B cell (primary cell): Measurements from ENCODE around the gene FAM162A. TPM values are rescaled to one million over a fixed set of nuclear protein-coding genes. Genes with fewer than 3 reads are reported as not detected.

Experiments
- ATAC-seq: fragments of 200-7000 bp; cut with Tn5 transposase; one replicate; pipeline ENCODE4 v1.10.0; 2021; ENCODE audit warnings: low read depth, mild to moderate bottlenecking, moderate number of reproducible peaks, moderate library complexity
- CTCF ChIA-PET: fragments of 350-600 bp; sonication (Branson Sonifier 250); formaldehyde crosslinking; loops from one replicate; lab custom pipeline; 2021; ENCODE audit warnings: antibody characterized with exemption, inconsistent platforms; lab: Charles Lee
- POLR2A ChIA-PET: fragments of 350-600 bp; sonication (Branson Sonifier 250); formaldehyde crosslinking; loops from one replicate; lab custom pipeline; 2021; ENCODE audit warnings: antibody characterized with exemption; lab: Charles Lee
- DNase-seq: peaks from one replicate; pipeline ENCODE4 v3.0.0; 2013
- H2AFZ ChIP-seq: 2 replicates; pipeline ENCODE4 v1.6.1; 2012; ENCODE audit warnings: mild to moderate bottlenecking, low read depth, low read length; ENCODE audit not compliant: insufficient read depth, poor library complexity, severe bottlenecking
- H3K27ac ChIP-seq, 2 donors: 1 replicate in 1 of 2; 2 replicates in 1 of 2; pipeline ENCODE4 v1.5.1; 2012 to 2013; ENCODE audit warnings: low read length in 2 of 2, mild to moderate bottlenecking in 2 of 2, moderate library complexity in 1 of 2
- H3K27me3 ChIP-seq, 4 experiments: fragments of 200-600 bp in 1 of 4; sonication (generic) in 1 of 4; replicated peaks in 1 of 4; 1 replicate in 2 of 4; 2 replicates in 2 of 4; pipeline versions ENCODE4 v1.6.1 to v1.7.0; 2013 to 2016; ENCODE audit warnings: low read length in 3 of 4, mild to moderate bottlenecking in 2 of 4, mixed read lengths in 1 of 4, moderate library complexity in 1 of 4; ENCODE audit not compliant: insufficient read depth in 4 of 4, control insufficient read depth in 3 of 4; ENCODE audit errors: control extremely low read depth in 1 of 4
- H3K36me3 ChIP-seq, 2 experiments: replicated peaks in 1 of 2; 1 replicate in 1 of 2; 2 replicates in 1 of 2; pipeline versions ENCODE4 v1.6.1 to v1.7.1; 2013; ENCODE audit warnings: low read length in 1 of 2; ENCODE audit not compliant: insufficient read depth in 2 of 2, control insufficient read depth in 1 of 2; ENCODE audit errors: control extremely low read depth in 1 of 2, extremely low read depth in 1 of 2
- H3K4me1 ChIP-seq, 2 donors: fragments of 200-600 bp in 1 of 2; sonication (generic) in 1 of 2; 1 replicate in 1 of 2; 2 replicates in 1 of 2; pipeline versions ENCODE4 v1.5.1 to v1.6.1; 2013 to 2017; ENCODE audit warnings: low read length in 2 of 2; ENCODE audit not compliant: control insufficient read depth in 2 of 2, insufficient read depth in 2 of 2
- H3K4me2 ChIP-seq: replicated peaks from 2 replicates; pipeline ENCODE3; 2012; ENCODE audit warnings: mild to moderate bottlenecking, low read depth, low read length; ENCODE audit not compliant: poor library complexity, severe bottlenecking
- H3K4me3 ChIP-seq, 5 experiments: fragments of 200-600 bp in 1 of 5; sonication (generic) in 1 of 5; 1 replicate in 3 of 5; 2 replicates in 2 of 5; pipeline versions ENCODE4 v1.5.1 to v1.7.0; 2011 to 2016; ENCODE audit warnings: low read length in 4 of 5, mild to moderate bottlenecking in 4 of 5, low read depth in 2 of 5, control low read depth in 1 of 5, moderate library complexity in 1 of 5; ENCODE audit not compliant: insufficient read depth in 1 of 5; ENCODE audit errors: control extremely low read depth in 1 of 5, extremely low read depth in 1 of 5
- H3K79me2 ChIP-seq: fragments of 200-600 bp; sonication (generic); one replicate; pipeline ENCODE4 v1.6.0; 2016; ENCODE audit warnings: low read length; ENCODE audit not compliant: control insufficient read depth, insufficient read depth
- H3K9ac ChIP-seq: fragments of 200-600 bp; sonication (generic); 2 replicates; pipeline ENCODE4 v1.6.1; 2017; ENCODE audit warnings: mild to moderate bottlenecking, low read length, moderate library complexity
- H3K9me3 ChIP-seq, 3 donors: one replicate each; pipeline versions ENCODE4 v1.6.1 to v1.7.1; 2013; ENCODE audit warnings: low read length in 2 of 3; ENCODE audit not compliant: control insufficient read depth in 2 of 3, insufficient read depth in 1 of 3; ENCODE audit errors: control extremely low read depth in 1 of 3
- H4K20me1 ChIP-seq: 2 replicates; pipeline ENCODE4 v1.6.0; 2012; ENCODE audit warnings: mild to moderate bottlenecking, low read length; ENCODE audit not compliant: insufficient read depth, control insufficient read depth, poor library complexity, severe bottlenecking
- H3K27ac Mint-ChIP-seq: one replicate; pipeline ENCODE4 v1.8.0; 2021; ENCODE audit warnings: mixed read lengths
- H3K27me3 Mint-ChIP-seq: one replicate; pipeline ENCODE4 v1.8.0; 2021; ENCODE audit warnings: mixed read lengths
- H3K4me1 Mint-ChIP-seq: one replicate; pipeline ENCODE4 v1.8.0; 2021; ENCODE audit warnings: mixed read lengths
- H3K4me3 Mint-ChIP-seq: one replicate; pipeline ENCODE4 v1.8.0; 2021; ENCODE audit warnings: mixed read lengths
- H3K9me3 Mint-ChIP-seq: one replicate; pipeline ENCODE4 v1.8.0; 2022; ENCODE audit warnings: mixed read lengths; ENCODE audit not compliant: insufficient read depth
- CTCF ChIP-seq: fragments of 200-600 bp; IDR thresholded peaks from one replicate; pipeline ENCODE4 v1.8.0; 2022; ENCODE audit warnings: antibody characterized with exemption, mild to moderate bottlenecking
- EZH2 ChIP-seq: IDR thresholded peaks from 2 replicates; pipeline ENCODE4 v1.6.1; 2012; ENCODE audit warnings: borderline replicate concordance, low read depth, mild to moderate bottlenecking, moderate library complexity, low read length; ENCODE audit not compliant: insufficient read depth, poor library complexity, severe bottlenecking
- WGBS: methylation state at CpG from one replicate; pipeline ENCODE4 v1.1.5; 2013; ENCODE audit warnings: missing lambda C conversion rate; ENCODE audit not compliant: insufficient coverage; 5-methylcytosine and 5-hydroxymethylcytosine counted together
- intact Hi-C: fragments of 100-400 bp; cut with micrococcal nuclease; formaldehyde crosslinking; loops from one replicate; pipeline ENCODE4 v1.10.0; 2022
- polyA plus RNA-seq: library from polyadenylated mRNA; depleted of rRNA; stranded (reverse); fragments of >200 nt; gene quantifications from 2 replicates; pipeline ENCODE4 v1.2.3, GENCODE V29; 2012
- total RNA-seq, 2 donors: library from RNA; stranded (reverse); fragments of 120-200 nt in 1 of 2; gene quantifications; 1 replicate in 1 of 2; 2 replicates in 1 of 2; pipeline versions ENCODE4 v1.2.3 to v1.2.4, GENCODE V29; 2013 to 2022

Gene FAM162A
- total and polyA plus RNA-seq, 2 donors (not counting 1 experiment from before 2014, with no cell fraction given): 10.9 to 17.5 TPM

- Histone ChIP-seq H4K20me1 (no peaks in the 10 kb centered on the region), H3K79me2 (no peaks in the 10 kb centered on the region), H3K27me3 (peaks cover 0 to 2% (median 0%) of the 10 kb centered on the region in 4 experiments), H3K27ac (no peak overlapping the region), H3K9me3 (peaks cover 0 to 7% (median 0%) of the 10 kb centered on the region in 3 donors), H3K36me3 (no peaks in the 10 kb centered on the region), H3K4me3 (no peak overlapping the region), H2AFZ (no peak overlapping the region), H3K4me2 (no peak overlapping the region), H3K9ac (no peak overlapping the region), H3K4me1 (no peaks in the 10 kb centered on the region)
- Mint-ChIP-seq H3K27me3 (no peaks in the 10 kb centered on the region), H3K9me3 (no peaks in the 10 kb centered on the region), H3K4me3 (no peak overlapping the region), H3K4me1 (no peaks in the 10 kb centered on the region), H3K27ac (no peak overlapping the region)
- CTCF ChIA-PET: no interaction called here
- TF ChIP-seq CTCF: no peak
- TF ChIP-seq EZH2: no peak
- intact Hi-C loops: no loop called here
- 100% methylated on average over 1 of the region's 1 CpG for WGBS
- DNase-seq: no peak
- ATAC-seq: no peak
- POLR2A ChIA-PET: no interaction called here
Measured at GRCh38 chr3:122349171-122349570, 34.8 kb upstream of the FAM162A start.

- H3K36me3 ChIP-seq: no peaks in the 10 kb centered on the region
- H3K27me3 Mint-ChIP-seq: no peaks in the 10 kb centered on the region
- ATAC-seq: no peak
- POLR2A ChIA-PET: no interaction called here
- H4K20me1 ChIP-seq: no peaks in the 10 kb centered on the region
- WGBS: 96% methylated on average over 5 of the region's 5 CpGs
- H3K9ac ChIP-seq: no peak overlapping the region
- no peaks in the 10 kb centered on the region for H3K9me3 Mint-ChIP-seq
- H3K4me3 Mint-ChIP-seq: no peak overlapping the region
- H2AFZ ChIP-seq: no peak overlapping the region
- no peaks in the 10 kb centered on the region for H3K79me2 ChIP-seq
- DNase-seq: no peak
- H3K9me3 ChIP-seq: peaks cover 0 to 7% (median 0%) of the 10 kb centered on the region in 3 donors
- H3K4me2 ChIP-seq: no peak overlapping the region
- no peak overlapping the region for H3K27ac Mint-ChIP-seq
- peaks cover 0 to 2% (median 0%) of the 10 kb centered on the region in 4 experiments for H3K27me3 ChIP-seq
- CTCF ChIA-PET: interaction anchor here (0.6 kb wide), 1 partner anchor 107 kb away, joined by 3 read pairs; no protein-coding TSS in a partner anchor
- no peak overlapping the region for H3K27ac ChIP-seq
- intact Hi-C loops: no loop called here
- no peaks in the 10 kb centered on the region for H3K4me1 Mint-ChIP-seq
- no peak for TF ChIP-seq CTCF
- TF ChIP-seq EZH2: no peak
- H3K4me1 ChIP-seq: no peaks in the 10 kb centered on the region
- H3K4me3 ChIP-seq: no peak overlapping the region
Measured at GRCh38 chr3:122350814-122351418, 33.1 kb upstream of the FAM162A start.
